MCF 10A (cell line): ENCODE measurements around the gene TAP1. TPM values are rescaled to one million over a fixed set of nuclear protein-coding genes. Genes with fewer than 3 reads are reported as not detected.

Source experiments
- BruUV-seq: library from RNA; stranded (reverse); fragments of 400-500 nt; replicated peaks from 2 replicates; lab custom pipeline; 2021; lab: Mats Ljungman, UMichigan
- CTCF ChIA-PET: fragments of 300-600 bp; sonication (Branson Sonifier 250); formaldehyde crosslinking; extraction: SDS; loops from one replicate; lab custom pipeline; 2021; ENCODE audit warnings: antibody characterized with exemption, inconsistent platforms; lab: Yijun Ruan, JAX
- POLR2A ChIA-PET: fragments of 300-600, 350-650 bp; sonication (Branson Sonifier 250); formaldehyde crosslinking; extraction: SDS; loops from one replicate; lab custom pipeline; 2020; ENCODE audit warnings: antibody characterized with exemption, inconsistent platforms; lab: Yijun Ruan, JAX
- DNase-seq: peaks from one replicate; pipeline ENCODE4 v3.0.0-alpha.2; 2018; ENCODE audit not compliant: unreplicated experiment
- H3K27ac Mint-ChIP-seq: one replicate; pipeline ENCODE4 v1.8.0; 2022; ENCODE audit warnings: mild to moderate bottlenecking, low read depth, mixed read lengths; ENCODE audit not compliant: unreplicated experiment
- H3K27me3 Mint-ChIP-seq: one replicate; pipeline ENCODE4 v1.8.0; 2022; ENCODE audit warnings: mixed read lengths; ENCODE audit not compliant: insufficient read depth, unreplicated experiment
- H3K36me3 Mint-ChIP-seq: one replicate; pipeline ENCODE4 v1.8.0; 2022; ENCODE audit warnings: mild to moderate bottlenecking, moderate library complexity, mixed read lengths; ENCODE audit not compliant: insufficient read depth, unreplicated experiment
- H3K4me1 Mint-ChIP-seq: one replicate; pipeline ENCODE4 v1.8.0; 2022; ENCODE audit warnings: mixed read lengths; ENCODE audit not compliant: insufficient read depth, unreplicated experiment
- H3K4me3 Mint-ChIP-seq: one replicate; pipeline ENCODE4 v1.8.0; 2022; ENCODE audit warnings: mild to moderate bottlenecking, moderate library complexity, mixed read lengths; ENCODE audit not compliant: unreplicated experiment
- H3K9me3 Mint-ChIP-seq: one replicate; pipeline ENCODE4 v1.8.0; 2022; ENCODE audit warnings: mixed read lengths; ENCODE audit not compliant: unreplicated experiment
- intact Hi-C: fragments of 100-400 bp; cut with micrococcal nuclease; formaldehyde crosslinking; loops from 2 replicates; pipeline ENCODE4 v1.14.1; 2022
- total RNA-seq: library from RNA; stranded (reverse); gene quantifications from 2 replicates; pipeline ENCODE4 v1.2.3, GENCODE V29; 2022
- TF ChIP-seq, protein P1 (sequence below): fragments of 200-600 bp; IDR thresholded peaks from one replicate; pipeline ENCODE4 v1.8.0; 2022; ENCODE audit warnings: antibody characterized with exemption, mild to moderate bottlenecking; ENCODE audit not compliant: unreplicated experiment

The TAP1 gene
- total RNA-seq, 1 experiment from 2014 or later: 32.3 TPM

DNA sequence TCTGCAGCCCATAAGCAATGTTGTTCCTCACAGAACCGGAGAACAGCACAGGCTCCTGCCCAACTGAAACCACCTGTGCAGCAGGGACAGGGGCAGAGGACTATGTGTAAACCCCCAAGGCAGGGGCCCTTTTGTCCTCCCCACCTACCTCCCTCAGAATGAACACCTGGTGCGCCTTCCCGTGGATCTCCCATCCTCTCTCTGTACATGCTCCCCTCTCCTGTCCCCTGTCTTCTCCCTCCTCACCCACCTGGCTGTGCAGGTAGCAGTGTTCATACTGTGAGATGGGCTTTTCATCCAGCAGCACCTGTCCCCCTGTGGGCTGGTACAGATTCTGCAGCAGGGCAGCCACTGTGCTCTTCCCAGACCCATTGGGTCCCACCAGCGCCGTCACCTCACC, 23.5 kb downstream of the TAP1 start:
- Mint-ChIP-seq H3K9me3 (no peaks in the 10 kb centered on the region), H3K27me3 (no peaks in the 10 kb centered on the region), H3K36me3 (peaks cover 34% of the 10 kb centered on the region), H3K27ac (no peak overlapping the region), H3K4me3 (no peak overlapping the region), H3K4me1 (peaks cover 7% of the 10 kb centered on the region)
- TF ChIP-seq, protein P1, sequence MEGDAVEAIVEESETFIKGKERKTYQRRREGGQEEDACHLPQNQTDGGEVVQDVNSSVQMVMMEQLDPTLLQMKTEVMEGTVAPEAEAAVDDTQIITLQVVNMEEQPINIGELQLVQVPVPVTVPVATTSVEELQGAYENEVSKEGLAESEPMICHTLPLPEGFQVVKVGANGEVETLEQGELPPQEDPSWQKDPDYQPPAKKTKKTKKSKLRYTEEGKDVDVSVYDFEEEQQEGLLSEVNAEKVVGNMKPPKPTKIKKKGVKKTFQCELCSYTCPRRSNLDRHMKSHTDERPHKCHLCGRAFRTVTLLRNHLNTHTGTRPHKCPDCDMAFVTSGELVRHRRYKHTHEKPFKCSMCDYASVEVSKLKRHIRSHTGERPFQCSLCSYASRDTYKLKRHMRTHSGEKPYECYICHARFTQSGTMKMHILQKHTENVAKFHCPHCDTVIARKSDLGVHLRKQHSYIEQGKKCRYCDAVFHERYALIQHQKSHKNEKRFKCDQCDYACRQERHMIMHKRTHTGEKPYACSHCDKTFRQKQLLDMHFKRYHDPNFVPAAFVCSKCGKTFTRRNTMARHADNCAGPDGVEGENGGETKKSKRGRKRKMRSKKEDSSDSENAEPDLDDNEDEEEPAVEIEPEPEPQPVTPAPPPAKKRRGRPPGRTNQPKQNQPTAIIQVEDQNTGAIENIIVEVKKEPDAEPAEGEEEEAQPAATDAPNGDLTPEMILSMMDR: no peak
- no TSS peak for BruUV-seq
- DNase-seq: no peak
- intact Hi-C loops: no loop called here
- POLR2A ChIA-PET: interaction anchor here (1.4 kb wide), 1 partner anchor 15 kb away, joined by 4 read pairs; no protein-coding TSS in a partner anchor
- CTCF ChIA-PET: interaction anchor here (6.3 kb wide), 1 partner anchor 38 kb away, joined by 42 read pairs; no protein-coding TSS in a partner anchor

DNA sequence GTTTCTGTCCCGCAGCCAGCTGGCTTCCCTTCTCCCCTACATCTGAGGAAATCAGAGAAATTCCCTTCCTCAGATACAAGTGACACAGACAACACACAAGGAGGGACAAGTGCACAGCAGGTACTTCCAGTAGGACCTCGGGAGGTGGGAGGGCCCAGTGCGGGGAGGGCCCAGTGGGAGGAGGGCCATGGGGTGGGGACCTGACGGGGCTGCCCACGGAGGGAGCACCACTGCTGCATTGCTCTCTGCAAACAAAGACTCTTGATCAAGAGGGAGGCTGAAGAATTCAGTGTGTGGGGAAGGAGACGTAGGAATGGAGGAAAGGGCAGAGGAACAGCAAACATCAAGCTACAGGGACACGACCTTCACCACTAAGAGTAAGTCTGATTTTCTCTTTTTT, 24.0 kb downstream of the TAP1 start:
- Mint-ChIP-seq H3K4me3 (no peak overlapping the region), H3K27me3 (no peaks in the 10 kb centered on the region), H3K9me3 (no peaks in the 10 kb centered on the region), H3K36me3 (peaks cover 34% of the 10 kb centered on the region), H3K4me1 (peaks cover 7% of the 10 kb centered on the region), H3K27ac (no peak overlapping the region)
- POLR2A ChIA-PET: interaction anchor here (1.4 kb wide), 1 partner anchor 15 kb away, joined by 4 read pairs; no protein-coding TSS in a partner anchor
- intact Hi-C loops: no loop called here
- no TSS peak for BruUV-seq
- CTCF ChIA-PET: interaction anchor here (5.0 to 6.3 kb wide), 2 partner anchors 9 to 39 kb away, joined by 42 to 63 read pairs; partner anchors contain the start of gene TAP2
- DNase-seq: no peak
- TF ChIP-seq, protein P1: no peak

DNA sequence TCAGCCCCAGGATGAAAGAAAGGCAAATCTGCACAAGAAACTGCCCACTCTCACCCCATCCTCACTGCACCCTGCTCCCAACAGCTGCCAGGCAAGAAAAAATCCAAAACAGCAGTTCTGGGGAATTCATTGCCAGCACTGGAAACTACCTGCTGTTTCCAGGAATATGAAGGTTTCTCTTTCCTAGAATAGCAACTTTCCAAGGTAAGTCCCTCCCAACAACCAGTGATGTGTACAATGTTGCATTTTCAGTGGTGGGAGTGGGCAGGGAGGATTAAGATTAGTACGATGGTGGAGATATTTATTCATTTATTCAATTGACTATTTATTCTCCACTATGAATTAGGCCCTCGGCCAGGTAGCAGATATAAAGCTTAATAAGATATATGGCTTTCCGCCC, 26.5 kb downstream of the TAP1 start:
- no TSS peak for BruUV-seq
- CTCF ChIA-PET: interaction anchor here (0.7 to 6.3 kb wide), 7 partner anchors 8 to 414 kb away, joined by 3 to 63 read pairs (median 5); partner anchors contain the start of gene TAP2
- POLR2A ChIA-PET: interaction anchor here (0.8 to 2.9 kb wide), 5 partner anchors 11 to 145 kb away, joined by 3 to 22 read pairs (median 5); partner anchors contain the start of gene TAP2
- TF ChIP-seq, protein P1: no peak
- DNase-seq: no peak
- Mint-ChIP-seq H3K27me3 (no peaks in the 10 kb centered on the region), H3K36me3 (peaks cover 23% of the 10 kb centered on the region), H3K4me3 (no peak overlapping the region), H3K4me1 (peaks cover 7% of the 10 kb centered on the region), H3K27ac (no peak overlapping the region), H3K9me3 (no peaks in the 10 kb centered on the region)
- intact Hi-C loops: no loop called here

DNA sequence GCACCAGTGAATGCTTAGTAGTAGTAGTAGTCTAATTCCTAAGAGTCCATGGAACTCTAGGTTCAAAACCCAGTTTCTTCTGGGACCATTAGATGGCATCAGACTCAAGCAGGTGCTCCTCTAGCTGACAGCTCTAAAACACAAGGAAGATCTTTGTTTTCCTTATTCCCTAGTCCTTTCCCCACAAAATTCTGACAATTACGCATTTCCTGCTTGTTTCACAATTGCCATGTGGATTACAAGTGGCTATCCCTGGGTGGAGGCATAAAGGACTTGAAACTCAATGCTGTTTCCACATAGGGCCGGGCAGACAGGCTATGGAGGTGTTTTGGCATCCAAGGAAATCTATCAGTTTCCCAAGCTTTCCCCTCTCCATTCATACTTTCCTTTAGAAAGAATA, 27.5 kb downstream of the TAP1 start:
- TF ChIP-seq, protein P1: peak; percentile 42
- ChIA-PET CTCF (interaction anchor here (0.6 to 6.3 kb wide), 14 partner anchors 13 to 962 kb away, joined by 3 to 63 read pairs (median 4); partner anchors contain the start of gene TAP2), POLR2A (interaction anchor here (0.7 to 2.9 kb wide), 9 partner anchors 12 to 781 kb away, joined by 3 to 22 read pairs (median 5); partner anchors contain the start of genes BRD2, PSMB8, PSMB9 and TAP1)
- Mint-ChIP-seq H3K36me3 (peaks cover 17% of the 10 kb centered on the region), H3K4me1 (peaks cover 7% of the 10 kb centered on the region), H3K4me3 (no peak overlapping the region), H3K27me3 (no peaks in the 10 kb centered on the region), H3K27ac (peak overlapping the region; percentile 49), H3K9me3 (no peaks in the 10 kb centered on the region)
- DNase-seq: peak; percentile 87
- intact Hi-C loops: loop anchor here (1.0 kb wide), 3 partner anchors 11 to 42 kb away; partner anchors contain the start of gene PSMB9
- no TSS peak for BruUV-seq
